ENCODE data around the gene PRSS33. TPM values are rescaled to one million over a fixed set of nuclear protein-coding genes. Genes with fewer than 3 reads are reported as not detected.
A peak's percentile ranks its signal among the peaks of the same experiment; 100 is the strongest.

Gene PRSS33
- total and polyA plus RNA-seq, 2 of the 8 experiments (the other 6 are each of a cell fraction or from before 2014, with no cell fraction given) = 0.09 TPM; not detected in 1

GRCh38 chr16:2791174-2791573, 3.8 kb upstream of the PRSS33 start:
- Histone ChIP-seq H3K79me1 (ENCODE audit: low read depth, low read length) (no peaks in the 10 kb centered on the region; the same call in 1 of the 2 replicates), H2BK5ac (ENCODE audit: low read depth, low read length) (no peak overlapping the region), H3K4ac (replicated peaks; ENCODE audit: insufficient read length, low read depth, low read length) (no peak overlapping the region), H3K4me2 (ENCODE audit: insufficient read depth in 1 of 2, low read depth in 2 of 2, low read length in 2 of 2) (no peak overlapping the region), H2BK15ac (ENCODE audit: low read length) (no peak overlapping the region), H2AFZ (ENCODE audit: low read length) (no peak overlapping the region), H3K56ac (replicated peaks; ENCODE audit: insufficient read length, low read depth, low read length) (no peak overlapping the region), H4K5ac (ENCODE audit: insufficient read length, low read depth, low read length) (no peak overlapping the region), H4K8ac (ENCODE audit: extremely low read depth, insufficient read depth, low read length) (no peak overlapping the region), H2BK12ac (ENCODE audit: low read depth, low read length) (no peak overlapping the region), H3K27ac (ENCODE audit: low read depth, low read length) (no peak overlapping the region), H4K91ac (replicated peaks; ENCODE audit: insufficient read length, low read length) (no peak overlapping the region), H2AK5ac (ENCODE audit: low read depth, low read length) (0 out of 2 replicates have a peak overlapping the region, but pooled peaks have one; percentile 8), H3K79me2 (ENCODE audit: control insufficient read depth in 1 of 2, insufficient read depth in 2 of 2, low read length in 2 of 2) (no peaks in the 10 kb centered on the region), H3K4me1 (replicated peaks in 1 of 4; ENCODE audit: control insufficient read depth in 3 of 4, insufficient read depth in 4 of 4, low read length in 3 of 4) (peaks cover 0 to 3% (median 1%) of the 10 kb centered on the region in 4 experiments; a peak in 1 of 7 replicates), H3K36me3 (ENCODE audit: control insufficient read depth in 2 of 4, insufficient read depth in 4 of 4, low read length in 3 of 4) (no peaks in the 10 kb centered on the region), H4K20me1 (replicated peaks in 1 of 2; ENCODE audit: control insufficient read depth in 1 of 2, insufficient read depth in 2 of 2, low read length in 2 of 2) (no peaks in the 10 kb centered on the region), H3K27me3 (replicated peaks in 1 of 4; ENCODE audit: control insufficient read depth in 3 of 4, extremely low read depth in 1 of 4, insufficient read depth in 3 of 4, low read length in 3 of 4) (no peaks in the 10 kb centered on the region; a peak in 1 of 7 replicates), H2BK120ac (replicated peaks; ENCODE audit: low read depth, low read length) (no peak overlapping the region), H2BK20ac (ENCODE audit: low read length) (no peak overlapping the region), H3K23ac (ENCODE audit: insufficient read length) (no peak overlapping the region), H3K9ac (replicated peaks in 1 of 4; ENCODE audit: extremely low read depth in 1 of 4, low read depth in 3 of 4, low read length in 3 of 4) (no peak overlapping the region), H3K18ac (ENCODE audit: extremely low read depth, low read length) (no peak overlapping the region), H3K9me3 (ENCODE audit: insufficient read depth in 2 of 2, low read depth in 1 of 2, low read length in 1 of 2) (no peaks in the 10 kb centered on the region), H3K14ac (ENCODE audit: insufficient read length) (no peak overlapping the region), H3K23me2 (ENCODE audit: low read depth, low read length) (no peaks in the 10 kb centered on the region; the same call in 1 of the 2 replicates), H3K4me3 (ENCODE audit: extremely low read depth in 1 of 4, insufficient read depth in 2 of 4, low read depth in 3 of 4, low read length in 4 of 4) (no peak overlapping the region)
- CTCF ChIA-PET (ENCODE audit: partially characterized antibody) = interaction anchor here (0.7 to 1.1 kb wide), 4 partner anchors 32 to 136 kb away, joined by 3 to 4 read pairs (median 3); no protein-coding TSS in a partner anchor
- no peak for FAIRE-seq
- POLR2A ChIA-PET (ENCODE audit: partially characterized antibody) = interaction anchor here (1.1 to 2.6 kb wide), 5 partner anchors 13 to 270 kb away, joined by 3 to 7 read pairs (median 6); no protein-coding TSS in a partner anchor
- no peak for DNase-seq (ENCODE audit: low read depth in 1 of 2, low spot score in 2 of 2)
- no peak for TF ChIP-seq USF2 (IDR thresholded peaks at IDR 0.05; ENCODE audit: low read length)
- TF ChIP-seq ASH2L (IDR thresholded peaks at IDR 0.05; ENCODE audit: low read length) = no peak
- TF ChIP-seq CBX8 (IDR thresholded peaks at IDR 0.05; ENCODE audit: borderline replicate concordance, low read depth, low read length) = no peak
- TF ChIP-seq SP2 (IDR thresholded peaks at IDR 0.05; ENCODE audit: low read length) = no peak
- no peak for TF ChIP-seq EP300 (IDR thresholded peaks at IDR 0.05; ENCODE audit: borderline replicate concordance in 1 of 2, low read depth in 2 of 2, low read length in 2 of 2)
- no peak for TF ChIP-seq SAP30 (IDR thresholded peaks at IDR 0.05; ENCODE audit: insufficient read depth, insufficient replicate concordance, low read length)
- no peak for TF ChIP-seq RBBP5 (IDR thresholded peaks at IDR 0.05; ENCODE audit: borderline replicate concordance, low read depth, low read length)
- TF ChIP-seq SIRT6 (IDR thresholded peaks at IDR 0.05; ENCODE audit: low read length) = no peak
- 89% methylated on average over 8 of the region's 8 CpGs; no CpG with 5 or more reads in 1 of the 2 experiments for WGBS, 2 experiments (ENCODE audit: extremely low coverage in 1 of 2, insufficient coverage in 1 of 2, insufficient read length in 1 of 2, insufficient replicate concordance in 2 of 2, low coverage in 1 of 2, low lambda C conversion rate in 2 of 2, missing lambda C conversion rate in 1 of 2)
